ENCODE measurements around the gene TM9SF3.

DNA sequence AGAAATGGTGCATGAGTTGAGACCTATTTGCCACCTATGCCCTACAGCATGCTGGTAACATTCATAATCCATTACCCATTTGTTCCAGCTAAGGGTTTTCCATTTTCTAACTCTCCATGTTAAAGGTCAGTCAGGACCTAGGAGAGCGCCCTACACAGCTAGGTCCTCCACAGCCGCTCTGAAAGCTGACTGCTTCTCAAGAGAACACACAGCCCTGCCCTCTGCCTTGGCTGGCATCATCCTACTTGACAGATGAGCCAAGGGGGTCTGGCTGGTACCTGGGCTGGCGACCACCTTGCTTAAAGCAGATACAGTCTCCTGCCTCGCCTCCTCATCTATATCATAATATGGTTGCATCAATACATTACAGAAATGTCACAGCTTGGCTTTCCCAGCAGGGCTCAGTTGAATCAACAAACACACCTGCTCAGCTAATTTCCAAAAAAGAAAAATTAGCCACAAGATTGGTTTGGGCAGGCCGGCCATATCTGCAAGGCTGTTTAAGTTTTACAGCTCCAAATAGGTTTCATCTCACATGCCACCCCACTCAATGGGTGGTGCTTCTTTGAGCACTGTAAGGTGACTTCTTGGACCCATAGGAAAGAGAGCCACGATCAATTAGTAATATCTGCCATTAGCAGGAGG lies 90.4 kb downstream of the TM9SF3 start:
- TF ChIP-seq, protein P1, sequence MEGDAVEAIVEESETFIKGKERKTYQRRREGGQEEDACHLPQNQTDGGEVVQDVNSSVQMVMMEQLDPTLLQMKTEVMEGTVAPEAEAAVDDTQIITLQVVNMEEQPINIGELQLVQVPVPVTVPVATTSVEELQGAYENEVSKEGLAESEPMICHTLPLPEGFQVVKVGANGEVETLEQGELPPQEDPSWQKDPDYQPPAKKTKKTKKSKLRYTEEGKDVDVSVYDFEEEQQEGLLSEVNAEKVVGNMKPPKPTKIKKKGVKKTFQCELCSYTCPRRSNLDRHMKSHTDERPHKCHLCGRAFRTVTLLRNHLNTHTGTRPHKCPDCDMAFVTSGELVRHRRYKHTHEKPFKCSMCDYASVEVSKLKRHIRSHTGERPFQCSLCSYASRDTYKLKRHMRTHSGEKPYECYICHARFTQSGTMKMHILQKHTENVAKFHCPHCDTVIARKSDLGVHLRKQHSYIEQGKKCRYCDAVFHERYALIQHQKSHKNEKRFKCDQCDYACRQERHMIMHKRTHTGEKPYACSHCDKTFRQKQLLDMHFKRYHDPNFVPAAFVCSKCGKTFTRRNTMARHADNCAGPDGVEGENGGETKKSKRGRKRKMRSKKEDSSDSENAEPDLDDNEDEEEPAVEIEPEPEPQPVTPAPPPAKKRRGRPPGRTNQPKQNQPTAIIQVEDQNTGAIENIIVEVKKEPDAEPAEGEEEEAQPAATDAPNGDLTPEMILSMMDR (IDR thresholded peaks at IDR 0.05; ENCODE audit: poor library complexity): no peak
- TF ChIP-seq EZH2phosphoT487 (IDR thresholded peaks at IDR 0.05; ENCODE audit: low read depth, severe bottlenecking, unreplicated experiment): no peak
